K562 (cell line): ENCODE results near the gene KCNB1. TPM values are rescaled to one million over a fixed set of nuclear protein-coding genes. Genes with fewer than 3 reads are reported as not detected.

Experiments
- ATF1 ChIP-seq, 2 experiments: fragments of 450-650 bp in 1 of 2; IDR thresholded peaks; 2 replicates each; pipeline ENCODE4 v1.6.1; 2016; ENCODE audit warnings: missing compliant biosample characterization in 1 of 2, missing genetic modification characterization in 1 of 2
- ATF3 ChIP-seq, 2 experiments: fragments of 450-650 bp in 1 of 2; sonication (generic) in 1 of 2; formaldehyde crosslinking in 1 of 2; IDR thresholded peaks in 1 of 2; conservative IDR thresholded peaks in 1 of 2; 2 replicates each; pipeline versions ENCODE4 v1.6.1 to v1.8.1; 2016 to 2023; ENCODE audit warnings: mild to moderate bottlenecking in 2 of 2, moderate library complexity in 2 of 2, inconsistent platforms in 1 of 2, missing genetic modification reagents in 1 of 2
- BRD4 ChIP-seq: fragments of 200-600 bp; sonication (generic); IDR thresholded peaks from 2 replicates; pipeline ENCODE4 v1.6.1; 2017; ENCODE audit warnings: inconsistent platforms
- COPS2 ChIP-seq: fragments of 450-650 bp; conservative IDR thresholded peaks from 2 replicates; pipeline ENCODE4 v1.6.1; 2016; ENCODE audit warnings: mild to moderate bottlenecking, moderate library complexity
- CXXC5 ChIP-seq: fragments of 250-450 bp; sonication (Bioruptor Pico); IDR thresholded peaks from 2 replicates; pipeline ENCODE4 v1.8.0; 2022; ENCODE audit warnings: inconsistent platforms, mild to moderate bottlenecking, moderate library complexity
- DPF2 ChIP-seq: fragments of 450-650 bp; IDR thresholded peaks from 2 replicates; pipeline ENCODE4 v1.6.1; 2016
- GATAD2B ChIP-seq: fragments of 450-650 bp; IDR thresholded peaks from 2 replicates; pipeline ENCODE4 v1.6.1; 2017; ENCODE audit warnings: mild to moderate bottlenecking, borderline replicate concordance
- KAT8 ChIP-seq: fragments of 450-650 bp; IDR thresholded peaks from 2 replicates; pipeline ENCODE4 v1.6.1; 2016; ENCODE audit warnings: low read depth, mild to moderate bottlenecking
- KDM1A ChIP-seq, 2 experiments: fragments of 450-650 bp; IDR thresholded peaks; 2 replicates each; pipeline ENCODE4 v1.6.1; 2016; ENCODE audit warnings: mild to moderate bottlenecking in 2 of 2
- NONO ChIP-seq, 2 experiments: fragments of 200-400 bp in 1 of 2; fragments of 450-650 bp in 1 of 2; formaldehyde crosslinking in 1 of 2; IDR thresholded peaks; 2 replicates each; pipeline ENCODE4 v1.6.1; 2017; ENCODE audit warnings: low read depth in 2 of 2, mild to moderate bottlenecking in 2 of 2, moderate library complexity in 2 of 2, low read length in 1 of 2
- POLR2B ChIP-seq: fragments of 450-650 bp; IDR thresholded peaks from 2 replicates; pipeline ENCODE4 v1.6.1; 2018; ENCODE audit warnings: low read depth; ENCODE audit not compliant: partially characterized antibody
- SP2 ChIP-seq: IDR thresholded peaks from 2 replicates; pipeline ENCODE4 v1.6.1; 2011; ENCODE audit warnings: mild to moderate bottlenecking, low read depth, low read length, moderate library complexity; ENCODE audit not compliant: poor library complexity, severe bottlenecking; ENCODE audit errors: extremely low read depth
- ZBTB5 ChIP-seq: fragments of 450-650 bp; IDR thresholded peaks from 2 replicates; pipeline ENCODE4 v1.6.1; 2017; ENCODE audit warnings: antibody characterized with exemption
- ZNF444 ChIP-seq: fragments of 250-450 bp; sonication (Bioruptor Pico); IDR thresholded peaks from 2 replicates; pipeline ENCODE4 v1.4.0; 2020; ENCODE audit warnings: mild to moderate bottlenecking, moderate library complexity
- ZNF449 ChIP-seq: fragments of 250-450 bp; sonication (Bioruptor Pico); IDR thresholded peaks from 2 replicates; pipeline ENCODE4 v1.8.0; 2022; ENCODE audit warnings: moderate library complexity, mild to moderate bottlenecking, inconsistent platforms
- polyA plus RNA-seq, 8 experiments: library from polyadenylated mRNA; depleted of rRNA in 4 of 8; stranded (reverse) in 5 of 8; unstranded in 3 of 8; fragments of >200 nt; fragmentation: Nextera tagmentation in 2 of 8; fragmentation: Illumina TruSeq in 1 of 8; extraction: Ambion mirVana in 2 of 8; extraction: Trizol in 1 of 8; gene quantifications; 2 replicates each; pipeline versions ENCODE4 v1.2.1 to v1.2.3, GENCODE V29; 2011 to 2014; ENCODE audit warnings: inconsistent platforms in 1 of 8, missing spikeins in 1 of 8
- total RNA-seq, 7 experiments: library from RNA; depleted of rRNA in 6 of 7; stranded (reverse); fragments of >200 nt in 6 of 7; fragmentation: Illumina TruSeq in 2 of 7; extraction: Trizol in 2 of 7; gene quantifications; 2 replicates each; pipeline versions ENCODE4 v1.2.1 to v1.2.3, GENCODE V29; 2011 to 2021; ENCODE audit warnings: low replicate concordance in 1 of 7
- TF ChIP-seq, protein P1 (sequence below): sonication (generic); formaldehyde crosslinking; IDR thresholded peaks from 2 replicates; pipeline ENCODE4 v1.8.0; 2023; ENCODE audit warnings: mild to moderate bottlenecking, missing genetic modification reagents

The KCNB1 gene
- total and polyA plus RNA-seq, 9 of the 15 experiments (the other 6 are each of a cell fraction or from before 2014, with no cell fraction given) = 0.01 to 0.06 TPM; not detected in 7

GRCh38 chr20:49319208-49319809 is 163.2 kb downstream of the KCNB1 start (continued):
- TF ChIP-seq GATAD2B (no peak), SP2 (no peak), ZNF449 (no peak), DPF2 (0 out of 2 replicates have a peak, but pooled peaks have one; percentile 21), ZBTB5 (peak; percentile 85), ATF3 (IDR thresholded peaks at IDR 0.05) (no peak), ATF3 (CRISPR knock-in tag; conservative IDR thresholded peaks at IDR 0.05) (no peak), NONO (IDR thresholded peaks at IDR 0.05; ENCODE audit: low read depth in 2 of 2, low read length in 1 of 2) (no peak), KDM1A (IDR thresholded peaks at IDR 0.05) (0 out of 4 replicates have a peak, but pooled peaks of 1 of the 2 experiments have one; percentile 26), POLR2B (no peak), COPS2 (no peak), CXXC5 (0 out of 2 replicates have a peak, but pooled peaks have one; percentile 24), KAT8 (no peak), ZNF444 (CRISPR knock-in tag) (no peak), BRD4 (no peak), ATF1 (CRISPR knock-in tag; IDR thresholded peaks at IDR 0.05) (no peak), ATF1 (tag; IDR thresholded peaks at IDR 0.05) (no peak)
- TF ChIP-seq, protein P1, sequence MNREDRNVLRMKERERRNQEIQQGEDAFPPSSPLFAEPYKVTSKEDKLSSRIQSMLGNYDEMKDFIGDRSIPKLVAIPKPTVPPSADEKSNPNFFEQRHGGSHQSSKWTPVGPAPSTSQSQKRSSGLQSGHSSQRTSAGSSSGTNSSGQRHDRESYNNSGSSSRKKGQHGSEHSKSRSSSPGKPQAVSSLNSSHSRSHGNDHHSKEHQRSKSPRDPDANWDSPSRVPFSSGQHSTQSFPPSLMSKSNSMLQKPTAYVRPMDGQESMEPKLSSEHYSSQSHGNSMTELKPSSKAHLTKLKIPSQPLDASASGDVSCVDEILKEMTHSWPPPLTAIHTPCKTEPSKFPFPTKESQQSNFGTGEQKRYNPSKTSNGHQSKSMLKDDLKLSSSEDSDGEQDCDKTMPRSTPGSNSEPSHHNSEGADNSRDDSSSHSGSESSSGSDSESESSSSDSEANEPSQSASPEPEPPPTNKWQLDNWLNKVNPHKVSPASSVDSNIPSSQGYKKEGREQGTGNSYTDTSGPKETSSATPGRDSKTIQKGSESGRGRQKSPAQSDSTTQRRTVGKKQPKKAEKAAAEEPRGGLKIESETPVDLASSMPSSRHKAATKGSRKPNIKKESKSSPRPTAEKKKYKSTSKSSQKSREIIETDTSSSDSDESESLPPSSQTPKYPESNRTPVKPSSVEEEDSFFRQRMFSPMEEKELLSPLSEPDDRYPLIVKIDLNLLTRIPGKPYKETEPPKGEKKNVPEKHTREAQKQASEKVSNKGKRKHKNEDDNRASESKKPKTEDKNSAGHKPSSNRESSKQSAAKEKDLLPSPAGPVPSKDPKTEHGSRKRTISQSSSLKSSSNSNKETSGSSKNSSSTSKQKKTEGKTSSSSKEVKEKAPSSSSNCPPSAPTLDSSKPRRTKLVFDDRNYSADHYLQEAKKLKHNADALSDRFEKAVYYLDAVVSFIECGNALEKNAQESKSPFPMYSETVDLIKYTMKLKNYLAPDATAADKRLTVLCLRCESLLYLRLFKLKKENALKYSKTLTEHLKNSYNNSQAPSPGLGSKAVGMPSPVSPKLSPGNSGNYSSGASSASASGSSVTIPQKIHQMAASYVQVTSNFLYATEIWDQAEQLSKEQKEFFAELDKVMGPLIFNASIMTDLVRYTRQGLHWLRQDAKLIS = no peak
